Left ventricle myocardium inferior (tissue), 1 donor: ENCODE measurements around the gene EXOC4. TPM values are rescaled to one million over a fixed set of nuclear protein-coding genes. Genes with fewer than 3 reads are reported as not detected.

Experiments
- DNase-seq: peaks from one replicate; pipeline ENCODE4 v3.0.0-alpha.2; 2020
- H3K27ac ChIP-seq: fragments of 200-600 bp; replicated peaks from 2 replicates; pipeline ENCODE4 v1.8.0; 2021
- H3K27me3 ChIP-seq: fragments of 200-600 bp; 2 replicates; pipeline ENCODE4 v1.8.0; 2021; ENCODE audit warnings: low read depth
- H3K36me3 ChIP-seq: fragments of 200-600 bp; 2 replicates; pipeline ENCODE4 v1.8.0; 2021
- H3K4me1 ChIP-seq: fragments of 200-600 bp; 2 replicates; pipeline ENCODE4 v1.8.0; 2021
- H3K4me3 ChIP-seq: fragments of 200-600 bp; 2 replicates; pipeline ENCODE4 v1.8.0; 2021; ENCODE audit warnings: mild to moderate bottlenecking, moderate library complexity
- H3K9me3 ChIP-seq: fragments of 200-600 bp; replicated peaks from 2 replicates; pipeline ENCODE4 v1.8.0; 2021
- CTCF ChIP-seq: fragments of 200-600 bp; IDR thresholded peaks from 2 replicates; pipeline ENCODE4 v1.8.0; 2021; ENCODE audit warnings: antibody characterized with exemption, mild to moderate bottlenecking, borderline replicate concordance
- intact Hi-C: fragments of 100-400 bp; cut with micrococcal nuclease; formaldehyde crosslinking; loops from one replicate; pipeline ENCODE4 v1.11.0; 2022
- total RNA-seq: library from RNA; stranded (reverse); fragmentation: NEBNext Ultra II Directional; extraction: Animal tissue kit (Norgen Biotek cat#: 25700); gene quantifications from one replicate; pipeline ENCODE4 v1.2.1, GENCODE V29; 2021
- donor health status: DM: no; HTN: yes; CAD: no; lungs with severe emphysema.

The EXOC4 gene
- total RNA-seq, 1 donor from 2014 or later, result 33.8 TPM

DNA sequence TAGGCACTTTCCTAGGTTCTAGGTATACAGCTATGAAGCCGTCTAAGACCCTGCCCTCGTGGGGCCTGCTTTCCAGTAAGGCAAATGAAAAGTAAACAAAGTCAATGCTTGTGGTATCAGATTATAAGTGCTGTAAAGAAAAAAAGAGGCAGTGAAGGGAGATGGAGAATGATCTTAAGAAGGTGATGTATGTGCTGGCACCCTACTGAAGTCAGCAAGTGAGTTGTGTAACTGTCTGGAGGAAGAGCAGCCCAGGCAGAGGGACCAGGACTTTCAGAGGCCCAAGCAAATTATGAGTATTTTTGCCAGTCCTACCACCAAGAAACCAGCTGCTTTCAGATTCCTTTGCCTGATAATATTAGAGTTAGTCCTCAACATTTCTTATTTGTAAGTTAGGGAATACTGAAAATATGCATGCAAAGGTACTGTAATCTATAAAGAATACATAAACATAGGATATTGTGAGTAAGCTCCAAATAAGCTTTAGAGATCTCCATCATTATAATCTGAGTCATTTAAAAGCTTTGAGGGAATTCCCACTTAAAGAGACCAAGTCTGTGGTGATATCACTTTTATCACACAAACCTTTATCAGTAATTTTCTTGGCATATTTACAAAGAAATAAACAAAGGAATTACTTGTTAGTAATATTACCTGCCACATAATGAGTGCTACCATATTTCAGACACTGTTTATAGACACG, 545.1 kb downstream of the EXOC4 start:
- intact Hi-C loops, result no loop called here
- H3K4me3 ChIP-seq, result no peak overlapping the region
- no peak for DNase-seq
- no peaks in the 10 kb centered on the region for H3K9me3 ChIP-seq
- TF ChIP-seq CTCF, result no peak
- H3K27ac ChIP-seq, result no peak overlapping the region
- no peaks in the 10 kb centered on the region for H3K36me3 ChIP-seq
- H3K27me3 ChIP-seq, result no peaks in the 10 kb centered on the region
- peaks cover 15% of the 10 kb centered on the region for H3K4me1 ChIP-seq

GRCh38 chr7:133801341-133801740, 548.5 kb downstream of the EXOC4 start:
- Histone ChIP-seq H3K27me3 (no peaks in the 10 kb centered on the region), H3K27ac (no peak overlapping the region), H3K4me3 (no peak overlapping the region), H3K9me3 (no peaks in the 10 kb centered on the region), H3K4me1 (peaks cover 6% of the 10 kb centered on the region), H3K36me3 (no peaks in the 10 kb centered on the region)
- TF ChIP-seq CTCF, result no peak
- intact Hi-C loops, result no loop called here
- DNase-seq, result no peak

DNA sequence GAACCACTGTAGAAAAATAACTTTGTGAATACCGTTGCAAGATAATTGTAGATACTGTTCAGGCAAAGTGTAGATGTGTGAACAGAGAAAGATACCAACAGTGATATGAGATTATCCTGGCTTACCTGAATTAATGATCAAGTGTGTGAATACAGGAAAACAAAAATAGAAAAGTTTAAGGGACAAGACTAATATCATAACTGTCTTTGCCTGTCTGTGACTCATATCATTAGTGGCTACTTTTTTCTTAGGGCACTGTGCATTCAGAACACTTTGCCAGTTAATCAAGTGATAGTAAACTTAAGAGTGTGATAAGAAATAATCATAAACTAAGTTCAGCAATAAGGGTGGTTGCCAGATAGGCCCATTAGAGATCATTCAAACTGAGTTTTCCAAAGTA, 551.2 kb downstream of the EXOC4 start:
- Histone ChIP-seq H3K27me3 (no peaks in the 10 kb centered on the region), H3K9me3 (no peaks in the 10 kb centered on the region), H3K4me1 (peaks cover 6% of the 10 kb centered on the region), H3K36me3 (no peaks in the 10 kb centered on the region), H3K4me3 (no peak overlapping the region), H3K27ac (no peak overlapping the region)
- no peak for DNase-seq
- intact Hi-C loops, result no loop called here
- no peak for TF ChIP-seq CTCF

- DNase-seq, result no peak
- no peaks in the 10 kb centered on the region for H3K36me3 ChIP-seq
- peaks cover 6% of the 10 kb centered on the region for H3K4me1 ChIP-seq
- H3K4me3 ChIP-seq, result no peak overlapping the region
- intact Hi-C loops, result no loop called here
- H3K9me3 ChIP-seq, result no peaks in the 10 kb centered on the region
- no peak overlapping the region for H3K27ac ChIP-seq
- no peak for TF ChIP-seq CTCF
- no peaks in the 10 kb centered on the region for H3K27me3 ChIP-seq
Measured at GRCh38 chr7:133805426-133805825, 552.5 kb downstream of the EXOC4 start.

DNA sequence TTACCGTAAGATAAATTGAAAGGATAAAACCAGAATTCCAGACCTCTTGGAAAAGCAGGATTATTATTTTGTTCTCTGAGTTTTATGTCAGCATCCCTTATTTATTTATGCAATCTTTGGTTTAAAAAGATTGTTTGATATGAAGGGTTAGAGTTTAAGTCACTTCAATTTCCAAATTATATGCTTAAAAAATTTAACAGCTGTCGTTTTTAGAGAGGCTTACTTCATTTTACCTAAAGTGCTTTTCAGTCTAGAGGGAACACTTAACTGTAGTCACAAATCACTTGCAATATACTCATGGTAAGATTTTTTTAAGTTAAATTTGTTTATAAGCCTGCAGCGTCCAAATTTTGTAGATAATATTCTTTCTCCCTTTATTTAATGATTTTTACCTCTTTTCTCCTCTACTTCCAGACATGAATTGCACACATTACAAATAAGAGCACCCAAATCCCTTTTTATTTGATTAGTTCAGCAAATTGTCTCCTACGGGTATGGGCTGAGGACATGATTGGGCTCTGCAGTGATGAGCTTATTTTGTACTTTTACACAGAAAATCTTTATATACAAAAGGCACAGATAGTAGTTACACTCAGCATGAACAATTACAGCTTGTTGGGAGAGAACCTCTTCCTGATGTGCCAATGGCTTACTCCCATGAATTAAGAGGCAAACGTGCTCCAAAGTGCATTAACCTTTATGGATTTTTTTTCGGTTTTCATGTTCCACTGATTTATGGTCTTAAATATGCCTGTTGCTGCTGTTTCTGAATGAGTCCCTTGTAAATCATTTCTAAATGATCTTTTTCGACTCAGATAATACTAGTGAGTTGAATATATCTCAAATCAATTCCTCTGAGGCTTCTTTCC, 555.0 kb downstream of the EXOC4 start:
- Histone ChIP-seq H3K36me3 (no peaks in the 10 kb centered on the region), H3K9me3 (no peaks in the 10 kb centered on the region), H3K4me1 (peaks cover 6% of the 10 kb centered on the region), H3K27ac (no peak overlapping the region), H3K27me3 (no peaks in the 10 kb centered on the region), H3K4me3 (no peak overlapping the region)
- intact Hi-C loops, result no loop called here
- no peak for TF ChIP-seq CTCF
- no peak for DNase-seq
